Activated CD4-positive, CD25-positive, alpha-beta regulatory T cell (primary cell): ENCODE results near the gene MED27.

Experiments
- DNase-seq, 4 experiments: peaks; one replicate each; lab custom pipeline; 2025; lab: John Stamatoyannopoulos, UW

Gene MED27

GRCh38 chr9:131834721-131835120 lies 244.9 kb downstream of the MED27 start:
- no peak for DNase-seq

DNA sequence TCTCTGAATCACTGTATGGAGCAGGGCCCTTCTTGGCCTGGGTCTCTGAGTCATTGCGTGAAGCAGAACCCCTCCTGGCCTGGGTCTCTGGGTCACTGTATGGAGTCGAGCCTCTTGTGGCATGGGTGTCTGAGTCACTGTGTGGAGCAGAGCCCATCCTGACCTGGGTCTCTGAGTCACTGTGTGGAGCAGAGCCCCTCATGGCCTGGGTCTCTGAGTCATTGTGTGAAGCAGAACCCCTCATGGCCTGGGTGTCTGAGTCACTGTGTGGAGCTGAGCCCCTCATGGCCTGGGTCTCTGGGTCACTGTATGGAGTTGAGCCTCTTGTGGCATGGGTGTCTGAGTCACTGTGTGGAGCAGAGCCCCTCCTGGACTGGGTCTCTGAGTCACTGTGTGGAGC lies 245.8 kb downstream of the MED27 start:
- DNase-seq, result no peak

DNA sequence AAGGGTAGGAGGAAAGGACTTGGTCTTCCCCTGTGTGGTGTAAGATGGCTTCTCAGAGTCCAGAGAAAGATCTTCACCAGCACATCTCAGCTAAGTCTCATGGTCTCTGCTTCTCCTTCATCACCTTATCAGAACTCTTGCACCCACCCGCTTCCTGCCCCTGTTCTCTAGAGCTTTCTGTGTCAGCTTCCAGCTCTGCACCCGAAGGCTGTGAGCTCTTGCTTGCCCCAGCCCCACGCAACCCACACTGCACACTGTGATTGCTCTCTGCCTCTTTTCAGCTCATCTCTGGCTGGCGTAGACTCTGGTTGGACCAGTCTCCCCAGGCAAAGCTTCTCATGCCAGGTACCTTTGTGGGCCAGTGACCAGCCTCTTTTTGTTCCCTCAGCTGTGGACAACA lies 246.6 kb downstream of the MED27 start:
- no peak for DNase-seq

DNA sequence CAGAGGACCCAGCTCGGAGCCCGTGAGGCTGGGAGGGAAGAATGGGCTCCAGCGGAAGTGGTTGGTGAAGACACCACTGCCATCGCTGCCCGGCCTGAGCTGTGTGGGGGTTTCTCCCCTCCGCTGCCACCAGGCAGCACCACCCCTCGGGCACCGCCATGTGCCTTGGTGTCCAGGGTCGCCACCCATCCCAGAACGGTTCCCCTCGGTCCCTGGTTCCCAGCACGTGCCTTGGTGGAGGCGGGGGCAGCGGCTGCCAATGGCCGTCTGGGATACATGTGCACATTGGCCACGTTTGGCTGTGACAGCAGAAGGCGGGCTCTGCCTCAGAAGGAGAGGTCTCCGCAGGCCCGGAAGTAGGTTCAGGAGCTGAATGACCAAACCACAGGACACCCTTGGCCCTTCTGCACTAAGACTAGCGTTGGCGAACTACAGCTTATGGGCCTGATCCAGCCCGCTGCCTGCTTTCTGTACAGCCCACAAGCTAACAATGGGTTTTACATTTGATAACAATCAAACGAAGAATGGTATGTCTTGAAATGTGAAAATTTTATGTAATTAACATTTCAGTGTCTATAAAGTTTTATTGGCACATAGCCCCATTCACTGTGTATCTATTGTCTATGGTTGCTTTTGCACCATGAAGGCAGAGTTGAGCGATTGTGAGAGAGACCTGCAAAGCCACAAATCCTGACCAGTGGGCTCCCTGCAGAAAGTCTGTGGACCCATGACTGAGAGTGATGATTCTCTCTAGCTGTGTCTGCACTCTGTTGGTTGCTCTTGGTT lies 248.1 kb downstream of the MED27 start:
- DNase-seq, result no peak

- no peak for DNase-seq
These were observed 251.8 kb downstream of the MED27 start for GRCh38 chr9:131827821-131828369.

- no peak for DNase-seq
These were observed 252.6 kb downstream of the MED27 start for GRCh38 chr9:131826966-131827525.

DNA sequence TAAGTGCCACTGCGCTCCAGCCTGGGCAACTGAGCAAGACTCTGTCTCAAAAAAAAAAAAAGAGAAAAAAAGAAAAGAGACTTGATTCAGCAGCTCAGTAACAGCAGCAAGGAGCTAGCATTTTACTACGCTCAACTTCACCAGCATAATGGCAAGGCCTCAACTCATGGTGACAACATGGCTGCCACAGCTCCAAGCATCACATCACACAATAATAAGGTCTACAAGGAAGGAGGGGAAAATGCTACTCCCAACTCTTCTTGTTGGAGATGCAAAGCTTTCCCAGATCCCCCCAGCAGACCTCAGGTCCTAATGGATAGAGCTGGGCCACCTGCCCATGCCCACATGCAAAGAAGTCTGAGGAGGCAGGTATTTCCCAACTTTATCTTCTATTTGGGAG lies 253.6 kb downstream of the MED27 start:
- no peak for DNase-seq

DNA sequence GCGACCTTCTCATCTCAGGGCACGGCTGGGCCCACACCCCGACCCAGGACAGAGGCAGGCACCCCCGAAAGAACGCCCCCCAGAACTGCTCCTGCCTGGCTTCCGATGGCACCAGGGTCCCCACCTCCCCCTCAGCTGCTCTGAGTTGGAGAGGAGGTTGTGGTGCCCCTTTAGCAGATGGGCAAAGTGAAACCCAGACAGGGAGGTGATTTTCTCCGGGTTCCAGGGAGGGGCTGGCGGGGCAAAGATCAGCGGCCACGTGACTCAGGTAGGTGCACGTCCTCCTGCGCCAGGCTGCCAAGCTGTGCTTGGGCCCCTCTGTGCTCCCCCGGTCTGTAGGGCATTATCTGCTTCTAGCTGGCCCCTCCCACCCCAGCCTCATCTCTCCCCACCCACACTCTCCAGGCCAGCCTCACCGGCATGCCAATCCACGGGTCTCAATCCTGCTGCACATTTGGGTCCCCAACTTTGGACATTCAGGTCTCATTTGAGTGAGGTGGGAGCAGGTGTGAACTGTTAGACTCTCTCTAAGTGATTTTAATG lies 254.6 kb downstream of the MED27 start:
- DNase-seq, result no peak

DNA sequence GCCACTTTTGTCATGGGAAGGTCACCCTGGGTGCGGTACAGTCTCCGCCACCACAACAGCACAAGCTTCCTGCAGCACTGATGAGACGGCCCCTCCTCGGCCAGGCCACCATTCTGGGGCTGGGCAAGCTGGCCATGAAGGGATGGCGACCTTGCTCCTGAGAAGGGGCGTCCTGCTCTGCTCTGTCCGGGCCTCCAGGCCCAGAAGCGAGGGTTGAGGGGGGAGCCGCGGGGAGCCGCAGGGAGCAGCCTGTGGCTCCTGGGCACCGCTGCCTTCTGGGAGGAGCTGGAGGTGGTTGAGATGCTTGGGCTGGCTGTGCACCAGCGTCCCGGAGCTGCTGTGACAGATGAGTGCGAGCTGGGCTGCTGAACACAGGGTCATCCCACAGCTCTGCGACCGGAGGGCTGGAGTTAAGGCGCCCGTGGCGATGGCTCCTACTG lies 255.5 kb downstream of the MED27 start:
- DNase-seq, result no peak

- DNase-seq, result no peak
These were observed 255.9 kb downstream of the MED27 start for GRCh38 chr9:131823701-131824146.

DNA sequence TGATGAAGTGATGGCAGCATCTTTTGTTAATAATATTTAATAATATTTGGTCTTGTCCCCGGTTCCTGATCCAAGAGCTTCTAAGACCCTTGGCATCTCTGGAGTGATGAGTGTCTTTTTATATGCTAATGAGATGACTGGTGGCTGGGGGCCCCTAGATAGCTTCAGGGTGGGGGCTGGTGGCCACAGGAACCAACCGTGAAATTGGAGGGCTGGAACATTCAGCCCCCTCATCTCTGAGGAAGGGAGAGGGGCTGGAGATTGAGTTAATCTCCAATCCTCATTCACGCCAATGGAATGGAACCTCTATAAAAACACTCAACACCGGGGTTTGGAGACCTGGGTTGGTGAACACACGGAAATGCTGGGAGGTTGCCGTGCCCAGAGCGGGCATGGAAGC lies 261.6 kb downstream of the MED27 start:
- DNase-seq, result no peak

GRCh38 chr9:131817627-131818026 lies 262.0 kb downstream of the MED27 start:
- DNase-seq, result no peak

DNA sequence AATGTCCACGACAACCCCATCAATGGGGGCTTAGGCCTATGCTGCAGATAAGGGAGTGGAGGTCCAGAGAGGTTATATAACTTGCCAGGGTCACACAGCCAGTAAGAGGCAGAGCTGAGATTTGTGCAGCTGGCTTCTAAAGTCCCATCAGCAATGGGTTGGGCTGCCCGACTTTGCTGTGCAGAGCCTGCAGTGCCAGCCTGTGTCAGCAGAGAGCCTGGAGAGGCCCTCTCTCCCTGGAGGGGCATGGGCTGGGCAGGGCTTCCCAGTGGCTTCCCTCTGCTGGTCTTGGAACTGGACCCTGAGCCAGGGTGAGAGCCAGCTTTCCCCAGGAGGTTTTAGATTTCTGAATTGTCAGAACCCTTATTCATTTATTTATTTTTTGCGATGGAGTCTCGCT lies 262.6 kb downstream of the MED27 start:
- DNase-seq, result no peak

GRCh38 chr9:131815970-131816873 lies 263.4 kb downstream of the MED27 start:
- DNase-seq, result no peak

GRCh38 chr9:131814707-131815106 lies 265.0 kb downstream of the MED27 start:
- no peak for DNase-seq

GRCh38 chr9:131813116-131813515 lies 266.6 kb downstream of the MED27 start:
- no peak for DNase-seq

- no peak for DNase-seq
These were observed 267.4 kb downstream of the MED27 start for GRCh38 chr9:131812116-131812790.

DNA sequence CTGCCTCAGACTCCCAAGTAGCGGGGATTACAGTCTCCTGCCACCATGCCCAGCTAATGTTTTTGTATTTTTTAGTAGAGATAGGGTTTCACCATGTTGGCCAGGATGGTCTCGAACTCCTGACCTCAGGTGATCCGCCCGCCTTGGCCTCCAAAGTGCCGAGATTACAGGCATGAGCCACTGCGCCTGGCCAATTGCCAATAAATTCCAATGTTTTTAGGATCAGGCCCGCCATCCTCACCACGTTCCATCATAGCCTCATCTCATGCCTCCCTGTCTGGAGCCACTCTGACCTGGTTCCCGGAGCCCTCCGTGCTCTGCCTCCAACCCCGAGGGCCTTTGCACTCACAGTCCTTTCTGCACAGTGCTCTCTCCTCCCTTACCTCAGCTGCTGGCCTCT lies 268.3 kb downstream of the MED27 start:
- no peak for DNase-seq

- no peak for DNase-seq
These were observed 269.1 kb downstream of the MED27 start for GRCh38 chr9:131810351-131811170.
